ENCODE data around the gene PROCA1. TPM values are rescaled to one million over a fixed set of nuclear protein-coding genes. Genes with fewer than 3 reads are reported as not detected.
"Not testable (repeated sequence)": the region's sequence is repeated elsewhere in the genome, so short reads cannot be mapped to it uniquely, and the experiment has no call there.

PROCA1 gene

DNA sequence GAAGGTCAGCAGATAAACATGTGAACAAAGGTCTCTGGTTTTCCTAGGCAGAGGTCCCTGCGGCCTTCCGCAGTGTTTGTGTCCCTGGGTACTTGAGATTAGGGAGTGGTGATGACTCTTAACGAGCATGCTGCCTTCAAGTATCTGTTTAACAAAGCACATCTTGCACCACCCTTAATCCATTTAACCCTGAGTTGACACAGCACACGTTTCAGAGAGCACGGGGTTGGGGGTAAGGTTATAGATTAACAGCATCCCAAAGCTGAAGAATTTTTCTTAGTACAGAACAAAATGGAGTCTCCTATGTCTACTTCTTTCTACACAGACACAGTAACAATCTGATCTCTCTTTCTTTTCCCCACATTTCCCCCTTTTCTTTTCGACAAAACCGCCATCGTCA, 53.3 kb downstream of the PROCA1 start:
- H2AFZ ChIP-seq (ENCODE audit: low read length); H2BK5ac ChIP-seq (ENCODE audit: low read length); H3K9me3 ChIP-seq (replicated peaks in 1 of 2; ENCODE audit: control insufficient read depth in 2 of 2, insufficient read depth in 1 of 2, low read depth in 1 of 2, low read length in 2 of 2): not testable (repeated sequence)

DNA sequence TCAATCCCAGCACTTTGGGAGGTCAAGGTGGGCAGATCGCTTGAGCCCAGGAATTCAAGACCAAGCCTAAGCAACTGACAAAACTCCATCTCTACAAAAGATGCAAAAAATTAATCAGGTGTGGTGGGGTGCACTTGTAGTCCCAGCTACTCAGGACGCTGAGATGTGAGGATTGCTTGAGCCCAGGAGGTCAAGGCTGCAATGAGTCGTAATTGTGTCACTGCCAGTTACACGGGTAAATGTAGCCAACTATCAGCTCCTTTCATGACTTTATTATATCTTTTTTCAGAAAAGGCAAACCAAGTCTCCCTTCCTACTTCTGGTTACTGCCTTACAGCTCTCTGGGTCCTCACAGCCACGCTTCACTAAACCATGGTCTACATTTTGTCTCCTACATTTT, 53.9 kb downstream of the PROCA1 start:
- WGBS, 2 donors (ENCODE audit: extremely low coverage in 2 of 2, insufficient read length in 2 of 2, insufficient replicate concordance in 1 of 2) = no CpG with 5 or more reads among the region's 5 CpGs
- Histone ChIP-seq H3K36me3 (replicated peaks in 1 of 2; ENCODE audit: control insufficient read depth in 2 of 2, insufficient read depth in 2 of 2, low read length in 2 of 2) (peaks cover 25 to 67% of the 10 kb centered on the region in 2 donors), H2AK5ac (ENCODE audit: low read depth, low read length) (no peak overlapping the region)

More for the DNA sequence above, 53.3 kb downstream of the PROCA1 start:
- not testable (repeated sequence) for H3K4me1 ChIP-seq (ENCODE audit: control insufficient read depth in 2 of 2, insufficient read depth in 1 of 2, low read depth in 1 of 2, low read length in 2 of 2); H3K27ac ChIP-seq (replicated peaks; ENCODE audit: low read length); H3K27me3 ChIP-seq (ENCODE audit: control insufficient read depth in 3 of 3, insufficient read depth in 3 of 3, low read depth in 1 of 3, low read length in 3 of 3); H2BK15ac ChIP-seq (ENCODE audit: low read length); H2BK120ac ChIP-seq (ENCODE audit: low read depth, low read length); H3K18ac ChIP-seq (ENCODE audit: low read length); H4K91ac ChIP-seq (ENCODE audit: low read depth, low read length, poor library complexity); DNase-seq (ENCODE audit: low spot score); H3K14ac ChIP-seq (ENCODE audit: low read length); H4K8ac ChIP-seq (ENCODE audit: low read depth, low read length); H2BK12ac ChIP-seq (ENCODE audit: low read length); H3K23ac ChIP-seq (ENCODE audit: low read depth, low read length, poor library complexity); H3K9ac ChIP-seq (ENCODE audit: low read depth, low read length, poor library complexity); H3K4me2 ChIP-seq (ENCODE audit: insufficient read depth, low read length, poor library complexity, severe bottlenecking); H3K4ac ChIP-seq (ENCODE audit: low read length); H3K4me3 ChIP-seq (ENCODE audit: low read length in 2 of 2); H2AK5ac ChIP-seq (ENCODE audit: low read depth, low read length)
- Histone ChIP-seq H3K36me3 (replicated peaks in 1 of 2; ENCODE audit: control insufficient read depth in 2 of 2, insufficient read depth in 2 of 2, low read length in 2 of 2) (peaks cover 25 to 62% of the 10 kb centered on the region in 2 donors), H3K79me1 (ENCODE audit: low read depth, low read length) (peaks cover 14% of the 10 kb centered on the region)
- no CpG with 5 or more reads among the region's 8 CpGs for WGBS, 2 donors (ENCODE audit: extremely low coverage in 2 of 2, insufficient read length in 2 of 2, insufficient replicate concordance in 1 of 2)

DNA sequence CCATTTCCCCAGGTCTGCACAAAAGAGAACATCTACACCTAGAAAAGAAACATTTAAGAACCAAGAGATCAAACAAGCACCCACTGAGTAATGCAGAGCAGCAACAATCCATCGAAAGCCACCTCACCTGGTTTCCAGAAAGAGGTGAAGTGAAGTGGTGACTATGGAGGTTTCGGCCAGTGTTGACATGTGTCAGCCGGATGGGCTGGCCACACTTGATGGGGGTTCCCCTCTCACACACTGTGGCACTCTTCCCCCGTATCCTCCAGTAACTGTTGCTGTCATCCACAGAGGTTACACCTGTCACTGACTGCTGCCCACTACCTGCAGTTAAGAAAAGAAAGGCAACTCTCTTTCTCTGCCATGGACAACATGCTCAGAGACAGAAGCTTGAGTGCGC, 56.5 kb downstream of the PROCA1 start:
- no CpG with 5 or more reads among the region's 5 CpGs for WGBS, 2 donors (ENCODE audit: extremely low coverage in 2 of 2, insufficient read length in 2 of 2, insufficient replicate concordance in 1 of 2)
- Histone ChIP-seq H3K9ac (ENCODE audit: low read depth, low read length, poor library complexity) (peak overlapping the region; percentile 21), H2BK5ac (ENCODE audit: low read length) (no peak overlapping the region), H2BK15ac (ENCODE audit: low read length) (no peak overlapping the region), H3K14ac (ENCODE audit: low read length) (no peak overlapping the region), H3K4me1 (ENCODE audit: control insufficient read depth in 2 of 2, insufficient read depth in 1 of 2, low read depth in 1 of 2, low read length in 2 of 2) (no peaks in the 10 kb centered on the region), H3K23ac (ENCODE audit: low read depth, low read length, poor library complexity) (no peak overlapping the region), H3K9me3 (replicated peaks in 1 of 2; ENCODE audit: control insufficient read depth in 2 of 2, insufficient read depth in 1 of 2, low read depth in 1 of 2, low read length in 2 of 2) (peaks cover 0 to 4% of the 10 kb centered on the region in 2 donors), H3K4me2 (ENCODE audit: insufficient read depth, low read length, poor library complexity, severe bottlenecking) (no peak overlapping the region), H2AFZ (ENCODE audit: low read length) (no peak overlapping the region), H2BK120ac (ENCODE audit: low read depth, low read length) (no peak overlapping the region), H3K4ac (ENCODE audit: low read length) (no peak overlapping the region), H3K27me3 (ENCODE audit: control insufficient read depth in 3 of 3, insufficient read depth in 3 of 3, low read depth in 1 of 3, low read length in 3 of 3) (no peaks in the 10 kb centered on the region), H2AK5ac (ENCODE audit: low read depth, low read length) (no peak overlapping the region), H3K36me3 (replicated peaks in 1 of 2; ENCODE audit: control insufficient read depth in 2 of 2, insufficient read depth in 2 of 2, low read length in 2 of 2) (peaks cover 22 to 86% of the 10 kb centered on the region in 2 donors), H4K8ac (ENCODE audit: low read depth, low read length) (no peak overlapping the region), H4K91ac (ENCODE audit: low read depth, low read length, poor library complexity) (peak overlapping the region; percentile 43), H3K79me1 (ENCODE audit: low read depth, low read length) (peaks cover 11% of the 10 kb centered on the region), H3K18ac (ENCODE audit: low read length) (no peak overlapping the region), H3K4me3 (ENCODE audit: low read length in 2 of 2) (no peak overlapping the region), H3K27ac (replicated peaks; ENCODE audit: low read length) (no peak overlapping the region), H2BK12ac (ENCODE audit: low read length) (no peak overlapping the region)
- no peak for DNase-seq (ENCODE audit: low spot score)

More for the DNA sequence above, 53.9 kb downstream of the PROCA1 start:
- Histone ChIP-seq H3K23ac (ENCODE audit: low read depth, low read length, poor library complexity) (no peak overlapping the region), H2BK15ac (ENCODE audit: low read length) (no peak overlapping the region), H2AFZ (ENCODE audit: low read length) (no peak overlapping the region), H4K91ac (ENCODE audit: low read depth, low read length, poor library complexity) (no peak overlapping the region), H3K27ac (replicated peaks; ENCODE audit: low read length) (no peak overlapping the region), H2BK120ac (ENCODE audit: low read depth, low read length) (no peak overlapping the region), H3K27me3 (ENCODE audit: control insufficient read depth in 3 of 3, insufficient read depth in 3 of 3, low read depth in 1 of 3, low read length in 3 of 3) (no peaks in the 10 kb centered on the region), H4K8ac (ENCODE audit: low read depth, low read length) (no peak overlapping the region), H3K18ac (ENCODE audit: low read length) (no peak overlapping the region), H3K14ac (ENCODE audit: low read length) (no peak overlapping the region), H3K79me1 (ENCODE audit: low read depth, low read length) (peaks cover 14% of the 10 kb centered on the region), H2BK12ac (ENCODE audit: low read length) (no peak overlapping the region), H3K4ac (ENCODE audit: low read length) (no peak overlapping the region), H3K9ac (ENCODE audit: low read depth, low read length, poor library complexity) (no peak overlapping the region), H3K4me1 (ENCODE audit: control insufficient read depth in 2 of 2, insufficient read depth in 1 of 2, low read depth in 1 of 2, low read length in 2 of 2) (peaks cover 0 to 2% of the 10 kb centered on the region in 2 donors), H3K4me3 (ENCODE audit: low read length in 2 of 2) (no peak overlapping the region), H3K4me2 (ENCODE audit: insufficient read depth, low read length, poor library complexity, severe bottlenecking) (no peak overlapping the region), H3K9me3 (replicated peaks in 1 of 2; ENCODE audit: control insufficient read depth in 2 of 2, insufficient read depth in 1 of 2, low read depth in 1 of 2, low read length in 2 of 2) (peaks cover 4 to 9% of the 10 kb centered on the region in 2 donors), H2BK5ac (ENCODE audit: low read length) (no peak overlapping the region)
- DNase-seq (ENCODE audit: low spot score) = no peak

Small RNA genes lying within 50 kb of the gene (small RNA-seq; reads per million reads assigned to genes)
- gene SNORD42A (ENCODE audit: insufficient read depth) = not detected
- gene SNORD42B (ENCODE audit: insufficient read depth) = 2.0 reads per million
- not detected for gene SNORD4A (ENCODE audit: insufficient read depth)
- not detected for gene SNORD4B (ENCODE audit: insufficient read depth)
